HepG2 (cell line): ENCODE results near the gene WDR20. TPM values are rescaled to one million over a fixed set of nuclear protein-coding genes. Genes with fewer than 3 reads are reported as not detected.

Experiments
- E2F1 ChIP-seq: sonication (generic); formaldehyde crosslinking; IDR thresholded peaks from 2 replicates; pipeline ENCODE4 v1.5.0; 2020; ENCODE audit warnings: missing genetic modification reagents
- HNRNPLL ChIP-seq: fragments of 200-400 bp; formaldehyde crosslinking; IDR thresholded peaks from 2 replicates; pipeline ENCODE4 v1.6.1; 2017; ENCODE audit warnings: mild to moderate bottlenecking, low read depth, low read length; ENCODE audit not compliant: poor library complexity, severe bottlenecking
- KAT7 ChIP-seq: IDR thresholded peaks from 2 replicates; pipeline ENCODE4 v1.6.1; 2018; ENCODE audit warnings: borderline replicate concordance, missing compliant biosample characterization
- NFIB ChIP-seq: sonication (generic); formaldehyde crosslinking; IDR thresholded peaks from 2 replicates; pipeline ENCODE4 v1.9.0; 2021; ENCODE audit warnings: missing genetic modification reagents, mild to moderate bottlenecking, borderline replicate concordance
- NONO ChIP-seq, 2 experiments: fragments of 450-650 bp in 1 of 2; sonication (generic) in 1 of 2; formaldehyde crosslinking in 1 of 2; IDR thresholded peaks in 1 of 2; conservative IDR thresholded peaks in 1 of 2; 2 replicates each; pipeline versions ENCODE4 v1.6.1 to v1.8.0; 2017 to 2022; ENCODE audit warnings: mild to moderate bottlenecking in 1 of 2, missing genetic modification reagents in 1 of 2, moderate library complexity in 1 of 2
- NPAS2 ChIP-seq: sonication (generic); formaldehyde crosslinking; IDR thresholded peaks from 2 replicates; pipeline ENCODE4 v1.8.0; 2022; ENCODE audit warnings: mild to moderate bottlenecking, missing genetic modification reagents, borderline replicate concordance
- PBX3 ChIP-seq: sonication (generic); formaldehyde crosslinking; IDR thresholded peaks from 2 replicates; pipeline ENCODE4 v1.8.1; 2023; ENCODE audit warnings: missing genetic modification reagents, inconsistent platforms, borderline replicate concordance
- RBFOX2 ChIP-seq: fragments of 200-400 bp; formaldehyde crosslinking; IDR thresholded peaks from 2 replicates; pipeline ENCODE4 v1.6.1; 2017; ENCODE audit warnings: low read depth, mild to moderate bottlenecking, low read length
- RFXAP ChIP-seq: sonication (generic); formaldehyde crosslinking; IDR thresholded peaks from 2 replicates; pipeline ENCODE4 v1.4.0; 2020; ENCODE audit warnings: missing genetic modification reagents, borderline replicate concordance
- SAP130 ChIP-seq: IDR thresholded peaks from 2 replicates; pipeline ENCODE4 v1.6.1; 2016; ENCODE audit warnings: low read depth
- TCF12 ChIP-seq, 2 experiments: fragments of 450-650 bp in 1 of 2; sonication (generic) in 1 of 2; formaldehyde crosslinking in 1 of 2; IDR thresholded peaks; 2 replicates each; pipeline versions ENCODE4 v1.6.1 to v1.8.0; 2017 to 2022; ENCODE audit warnings: antibody characterized with exemption in 1 of 2, mild to moderate bottlenecking in 1 of 2, missing genetic modification reagents in 1 of 2, moderate library complexity in 1 of 2
- TP53 ChIP-seq: sonication (generic); formaldehyde crosslinking; conservative IDR thresholded peaks from 2 replicates; pipeline ENCODE4 v1.4.0; 2020; ENCODE audit warnings: missing genetic modification reagents
- ZNF232 ChIP-seq: sonication (generic); formaldehyde crosslinking; IDR thresholded peaks from 2 replicates; pipeline ENCODE4 v1.4.0; 2020; ENCODE audit warnings: missing genetic modification reagents, borderline replicate concordance
- ZNF607 ChIP-seq: sonication (generic); formaldehyde crosslinking; IDR thresholded peaks from 2 replicates; pipeline ENCODE4 v1.5.1; 2020; ENCODE audit warnings: missing genetic modification reagents, mild to moderate bottlenecking, borderline replicate concordance
- polyA plus RNA-seq, 8 experiments: library from polyadenylated mRNA; depleted of rRNA in 3 of 8; stranded (reverse) in 7 of 8; unstranded in 1 of 8; fragments of >200 nt; fragmentation: Illumina TruSeq in 4 of 8; extraction: Trizol in 4 of 8; gene quantifications; 2 replicates each; pipeline versions ENCODE4 v1.2.1 to v1.2.3, GENCODE V29; 2011 to 2016; ENCODE audit warnings: low read depth in 4 of 8, missing spikeins in 1 of 8, mixed read lengths in 1 of 8; ENCODE audit not compliant: insufficient read depth in 1 of 8
- total RNA-seq, 5 experiments: library from RNA; depleted of rRNA; stranded (reverse); fragments of >200 nt; fragmentation: Illumina TruSeq; extraction: Trizol; gene quantifications; 2 replicates each; pipeline ENCODE4 v1.2.3, GENCODE V29; 2016; ENCODE audit warnings: low read depth in 1 of 5
- TF ChIP-seq, protein P1 (sequence below): sonication (generic); formaldehyde crosslinking; IDR thresholded peaks from 2 replicates; pipeline ENCODE4 v1.4.0; 2020; ENCODE audit warnings: mild to moderate bottlenecking, missing genetic modification reagents, borderline replicate concordance
- TF ChIP-seq, protein P2 (sequence below): sonication (generic); formaldehyde crosslinking; conservative IDR thresholded peaks from 2 replicates; pipeline ENCODE4 v1.4.0; 2020; ENCODE audit warnings: mild to moderate bottlenecking, missing genetic modification reagents, moderate library complexity

Gene WDR20
- total and polyA plus RNA-seq, 2 of the 13 experiments (the other 11 are each of a cell fraction or from before 2014, with no cell fraction given): 10.4 to 23.2 TPM

DNA sequence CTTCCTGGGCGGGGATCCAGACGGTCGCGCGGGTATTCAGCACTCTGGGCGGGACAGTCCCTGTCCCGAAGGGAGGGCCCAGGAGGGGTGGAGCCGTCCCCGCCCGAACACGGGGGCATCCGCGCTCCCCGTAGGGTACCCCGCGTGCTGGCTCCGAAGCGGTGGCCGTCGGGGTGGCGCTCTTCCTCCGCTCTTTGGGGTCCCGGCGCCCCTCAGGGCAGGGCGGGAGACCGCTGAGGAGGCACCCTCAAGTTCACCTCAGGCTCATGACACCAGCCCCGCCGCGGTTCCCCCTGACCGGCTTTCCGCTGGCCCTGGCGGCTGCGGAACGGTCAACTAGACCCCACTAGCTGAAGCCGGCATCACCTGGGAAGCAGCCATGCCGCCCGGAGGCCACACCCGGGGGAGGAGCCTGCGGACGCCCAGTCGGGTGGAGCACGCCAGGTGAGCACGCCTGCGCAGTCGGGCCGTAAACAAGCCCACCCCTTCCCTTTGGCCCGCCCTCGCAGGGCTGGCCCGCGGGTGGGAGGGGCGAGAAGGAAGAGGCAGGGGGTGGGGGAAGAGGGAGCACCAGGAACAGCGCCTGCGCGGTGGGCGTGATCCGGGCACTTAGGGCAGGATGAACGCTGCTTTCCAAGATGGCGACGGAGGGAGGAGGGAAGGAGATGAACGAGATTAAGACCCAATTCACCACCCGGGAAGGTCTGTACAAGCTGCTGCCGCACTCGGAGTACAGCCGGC is at the start of gene WDR20 (continued):
- peak; percentile 93 for TF ChIP-seq SAP130
- TF ChIP-seq RBFOX2: peak; percentile 69; the same call in 1 of the 2 replicates
- TF ChIP-seq PBX3 (CRISPR knock-in tag): no peak; the same call in 1 of the 2 replicates
- TF ChIP-seq E2F1: 0 out of 2 replicates have a peak, but pooled peaks have one; percentile 15
- TF ChIP-seq HNRNPLL: peak; percentile 89
- TF ChIP-seq NPAS2 (CRISPR knock-in tag): no peak
- TF ChIP-seq TCF12 (IDR thresholded peaks at IDR 0.05): no peak
- no peak for TF ChIP-seq TCF12 (CRISPR knock-in tag; IDR thresholded peaks at IDR 0.05)
- TF ChIP-seq ZNF232 (CRISPR knock-in tag): no peak
- TF ChIP-seq, protein P1, sequence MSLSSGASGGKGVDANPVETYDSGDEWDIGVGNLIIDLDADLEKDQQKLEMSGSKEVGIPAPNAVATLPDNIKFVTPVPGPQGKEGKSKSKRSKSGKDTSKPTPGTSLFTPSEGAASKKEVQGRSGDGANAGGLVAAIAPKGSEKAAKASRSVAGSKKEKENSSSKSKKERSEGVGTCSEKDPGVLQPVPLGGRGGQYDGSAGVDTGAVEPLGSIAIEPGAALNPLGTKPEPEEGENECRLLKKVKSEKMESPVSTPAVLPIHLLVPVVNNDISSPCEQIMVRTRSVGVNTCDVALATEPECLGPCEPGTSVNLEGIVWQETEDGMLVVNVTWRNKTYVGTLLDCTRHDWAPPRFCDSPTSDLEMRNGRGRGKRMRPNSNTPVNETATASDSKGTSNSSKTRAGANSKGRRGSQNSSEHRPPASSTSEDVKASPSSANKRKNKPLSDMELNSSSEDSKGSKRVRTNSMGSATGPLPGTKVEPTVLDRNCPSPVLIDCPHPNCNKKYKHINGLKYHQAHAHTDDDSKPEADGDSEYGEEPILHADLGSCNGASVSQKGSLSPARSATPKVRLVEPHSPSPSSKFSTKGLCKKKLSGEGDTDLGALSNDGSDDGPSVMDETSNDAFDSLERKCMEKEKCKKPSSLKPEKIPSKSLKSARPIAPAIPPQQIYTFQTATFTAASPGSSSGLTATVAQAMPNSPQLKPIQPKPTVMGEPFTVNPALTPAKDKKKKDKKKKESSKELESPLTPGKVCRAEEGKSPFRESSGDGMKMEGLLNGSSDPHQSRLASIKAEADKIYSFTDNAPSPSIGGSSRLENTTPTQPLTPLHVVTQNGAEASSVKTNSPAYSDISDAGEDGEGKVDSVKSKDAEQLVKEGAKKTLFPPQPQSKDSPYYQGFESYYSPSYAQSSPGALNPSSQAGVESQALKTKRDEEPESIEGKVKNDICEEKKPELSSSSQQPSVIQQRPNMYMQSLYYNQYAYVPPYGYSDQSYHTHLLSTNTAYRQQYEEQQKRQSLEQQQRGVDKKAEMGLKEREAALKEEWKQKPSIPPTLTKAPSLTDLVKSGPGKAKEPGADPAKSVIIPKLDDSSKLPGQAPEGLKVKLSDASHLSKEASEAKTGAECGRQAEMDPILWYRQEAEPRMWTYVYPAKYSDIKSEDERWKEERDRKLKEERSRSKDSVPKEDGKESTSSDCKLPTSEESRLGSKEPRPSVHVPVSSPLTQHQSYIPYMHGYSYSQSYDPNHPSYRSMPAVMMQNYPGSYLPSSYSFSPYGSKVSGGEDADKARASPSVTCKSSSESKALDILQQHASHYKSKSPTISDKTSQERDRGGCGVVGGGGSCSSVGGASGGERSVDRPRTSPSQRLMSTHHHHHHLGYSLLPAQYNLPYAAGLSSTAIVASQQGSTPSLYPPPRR (CRISPR knock-in tag): peak; percentile 53; the same call in 1 of the 2 replicates
- TF ChIP-seq, protein P2, sequence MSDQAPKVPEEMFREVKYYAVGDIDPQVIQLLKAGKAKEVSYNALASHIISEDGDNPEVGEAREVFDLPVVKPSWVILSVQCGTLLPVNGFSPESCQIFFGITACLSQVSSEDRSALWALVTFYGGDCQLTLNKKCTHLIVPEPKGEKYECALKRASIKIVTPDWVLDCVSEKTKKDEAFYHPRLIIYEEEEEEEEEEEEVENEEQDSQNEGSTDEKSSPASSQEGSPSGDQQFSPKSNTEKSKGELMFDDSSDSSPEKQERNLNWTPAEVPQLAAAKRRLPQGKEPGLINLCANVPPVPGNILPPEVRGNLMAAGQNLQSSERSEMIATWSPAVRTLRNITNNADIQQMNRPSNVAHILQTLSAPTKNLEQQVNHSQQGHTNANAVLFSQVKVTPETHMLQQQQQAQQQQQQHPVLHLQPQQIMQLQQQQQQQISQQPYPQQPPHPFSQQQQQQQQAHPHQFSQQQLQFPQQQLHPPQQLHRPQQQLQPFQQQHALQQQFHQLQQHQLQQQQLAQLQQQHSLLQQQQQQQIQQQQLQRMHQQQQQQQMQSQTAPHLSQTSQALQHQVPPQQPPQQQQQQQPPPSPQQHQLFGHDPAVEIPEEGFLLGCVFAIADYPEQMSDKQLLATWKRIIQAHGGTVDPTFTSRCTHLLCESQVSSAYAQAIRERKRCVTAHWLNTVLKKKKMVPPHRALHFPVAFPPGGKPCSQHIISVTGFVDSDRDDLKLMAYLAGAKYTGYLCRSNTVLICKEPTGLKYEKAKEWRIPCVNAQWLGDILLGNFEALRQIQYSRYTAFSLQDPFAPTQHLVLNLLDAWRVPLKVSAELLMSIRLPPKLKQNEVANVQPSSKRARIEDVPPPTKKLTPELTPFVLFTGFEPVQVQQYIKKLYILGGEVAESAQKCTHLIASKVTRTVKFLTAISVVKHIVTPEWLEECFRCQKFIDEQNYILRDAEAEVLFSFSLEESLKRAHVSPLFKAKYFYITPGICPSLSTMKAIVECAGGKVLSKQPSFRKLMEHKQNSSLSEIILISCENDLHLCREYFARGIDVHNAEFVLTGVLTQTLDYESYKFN (CRISPR knock-in tag): peak; percentile 47
- 0 out of 2 replicates have a peak, but pooled peaks have one; percentile 40 for TF ChIP-seq TP53 (CRISPR knock-in tag)
- TF ChIP-seq KAT7 (CRISPR knock-in tag): 0 out of 2 replicates have a peak, but pooled peaks have one; percentile 4
- no peak for TF ChIP-seq NFIB (CRISPR knock-in tag)
- no peak for TF ChIP-seq ZNF607 (CRISPR knock-in tag)
- TF ChIP-seq RFXAP (CRISPR knock-in tag): no peak
- no peak for TF ChIP-seq NONO (IDR thresholded peaks at IDR 0.05)
- peak; percentile 56; the same call in 1 of the 2 replicates for TF ChIP-seq NONO (CRISPR knock-in tag; conservative IDR thresholded peaks at IDR 0.05)
